Neural progenitor cell (in vitro differentiated cells): ENCODE measurements around the gene PKD1. TPM values are rescaled to one million over a fixed set of nuclear protein-coding genes. Genes with fewer than 3 reads are reported as not detected.

Experiments
- DNase-seq: peaks from one replicate; pipeline ENCODE4 v3.0.0-alpha.2; 2016; ENCODE audit warnings: low spot score
- H2AFZ ChIP-seq: fragments of 200-600 bp; sonication (generic); replicated peaks from 2 replicates; pipeline ENCODE4 v1.6.1; 2016; ENCODE audit warnings: antibody characterized with exemption
- H3F3A ChIP-seq: fragments of 200-600 bp; sonication (generic); 2 replicates; pipeline ENCODE4 v1.6.1; 2016; ENCODE audit warnings: antibody characterized with exemption, low read depth
- H3K27ac ChIP-seq: fragments of 200-600 bp; sonication (generic); 2 replicates; pipeline ENCODE4 v1.5.1; 2016; ENCODE audit warnings: mild to moderate bottlenecking
- H3K27me3 ChIP-seq: fragments of 200-600 bp; sonication (generic); 2 replicates; pipeline ENCODE4 v1.6.1; 2016; ENCODE audit warnings: mild to moderate bottlenecking, moderate library complexity
- H3K36me3 ChIP-seq: fragments of 200-600 bp; sonication (generic); 2 replicates; pipeline ENCODE4 v1.5.1; 2016
- H3K4me1 ChIP-seq: fragments of 200-600 bp; sonication (generic); 2 replicates; pipeline ENCODE4 v1.6.1; 2016; ENCODE audit warnings: mixed run types
- H3K4me2 ChIP-seq: fragments of 200-600 bp; sonication (generic); 2 replicates; pipeline ENCODE4 v1.6.1; 2016
- H3K4me3 ChIP-seq: fragments of 200-600 bp; sonication (generic); 2 replicates; pipeline ENCODE4 v1.5.1; 2016
- H3K79me2 ChIP-seq: fragments of 200-600 bp; sonication (generic); 2 replicates; pipeline ENCODE4 v1.6.1; 2016; ENCODE audit warnings: low read depth
- H3K9ac ChIP-seq: fragments of 200-600 bp; sonication (generic); 2 replicates; pipeline ENCODE4 v1.6.1; 2016
- H3K9me3 ChIP-seq: fragments of 200-600 bp; sonication (generic); 2 replicates; pipeline ENCODE4 v1.5.1; 2016; ENCODE audit warnings: low read depth
- H4K20me1 ChIP-seq: fragments of 200-600 bp; sonication (generic); 2 replicates; pipeline ENCODE4 v1.6.1; 2016; ENCODE audit warnings: low read depth
- H3K27ac Mint-ChIP-seq: 3 replicates; pipeline ENCODE4 v1.8.0; 2021; ENCODE audit warnings: mixed read lengths
- H3K27me3 Mint-ChIP-seq: 2 replicates; pipeline ENCODE4 v1.8.0; 2022; ENCODE audit warnings: low read depth, mild to moderate bottlenecking, inconsistent platforms, moderate library complexity, mixed read lengths; ENCODE audit not compliant: insufficient read depth
- H3K36me3 Mint-ChIP-seq: 3 replicates; pipeline ENCODE4 v1.8.0; 2021; ENCODE audit warnings: mixed read lengths
- H3K4me1 Mint-ChIP-seq: 3 replicates; pipeline ENCODE4 v1.8.0; 2021; ENCODE audit warnings: mixed read lengths
- H3K4me3 Mint-ChIP-seq: 3 replicates; pipeline ENCODE4 v1.8.0; 2021; ENCODE audit warnings: mild to moderate bottlenecking, moderate library complexity, mixed read lengths
- H3K9me3 Mint-ChIP-seq: 3 replicates; pipeline ENCODE4 v1.8.0; 2020; ENCODE audit warnings: mixed read lengths
- EZH2 ChIP-seq: fragments of 200-600 bp; sonication (generic); IDR thresholded peaks from 2 replicates; pipeline ENCODE4 v1.6.1; 2017; ENCODE audit warnings: antibody characterized with exemption, mild to moderate bottlenecking, moderate library complexity
- EZH2phosphoT487 ChIP-seq: fragments of 200-600 bp; sonication (generic); IDR thresholded peaks from 2 replicates; pipeline ENCODE4 v1.6.1; 2017; ENCODE audit warnings: antibody characterized with exemption
- total RNA-seq: library from RNA; depleted of rRNA; stranded (reverse); fragments of >200 nt; gene quantifications from 2 replicates; pipeline ENCODE4 v1.2.3, GENCODE V29; 2015; ENCODE audit warnings: low replicate concordance
- TF ChIP-seq, protein P1 (sequence below): fragments of 200-600 bp; sonication (generic); IDR thresholded peaks from 2 replicates; pipeline ENCODE4 v1.5.1; 2017; ENCODE audit warnings: antibody characterized with exemption, mild to moderate bottlenecking

Gene PKD1
- total RNA-seq, 1 donor from 2014 or later, result 16.9 TPM

DNA sequence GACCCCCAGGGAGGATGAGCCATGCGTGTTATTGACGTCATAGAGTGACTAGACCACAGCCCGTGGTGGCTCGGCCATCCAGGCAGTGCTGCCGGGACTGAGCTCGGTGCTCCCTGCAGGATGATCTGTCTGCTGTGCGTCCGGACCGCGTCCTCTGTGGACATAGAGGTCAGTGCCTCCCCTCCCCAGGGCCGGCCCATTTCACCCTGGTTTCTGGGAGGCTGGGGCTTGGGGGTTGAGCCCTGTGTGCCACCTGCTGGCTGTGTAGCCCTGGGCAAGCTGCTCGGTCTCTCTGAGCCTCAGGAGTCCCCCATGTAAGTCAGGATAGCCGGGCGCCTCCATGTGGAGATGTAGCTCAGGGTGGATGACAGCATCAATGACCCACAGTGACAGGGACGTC is 79.6 kb downstream of the PKD1 start:
- peaks cover 2% of the 10 kb centered on the region for H3K27me3 Mint-ChIP-seq
- Histone ChIP-seq H3K79me2 (no peaks in the 10 kb centered on the region), H3K36me3 (no peaks in the 10 kb centered on the region), H3K4me1 (peaks cover 7% of the 10 kb centered on the region), H3K27me3 (no peaks in the 10 kb centered on the region), H3K4me2 (no peak overlapping the region), H3K4me3 (no peak overlapping the region), H3F3A (peaks cover 11% of the 10 kb centered on the region), H3K27ac (no peak overlapping the region), H4K20me1 (no peaks in the 10 kb centered on the region), H2AFZ (no peak overlapping the region), H3K9ac (no peak overlapping the region), H3K9me3 (no peaks in the 10 kb centered on the region)
- no peak overlapping the region for H3K4me3 Mint-ChIP-seq
- H3K36me3 Mint-ChIP-seq, result peaks cover 2% of the 10 kb centered on the region
- DNase-seq, result no peak
- TF ChIP-seq EZH2 (no peak), EZH2phosphoT487 (no peak)
- TF ChIP-seq, protein P1, sequence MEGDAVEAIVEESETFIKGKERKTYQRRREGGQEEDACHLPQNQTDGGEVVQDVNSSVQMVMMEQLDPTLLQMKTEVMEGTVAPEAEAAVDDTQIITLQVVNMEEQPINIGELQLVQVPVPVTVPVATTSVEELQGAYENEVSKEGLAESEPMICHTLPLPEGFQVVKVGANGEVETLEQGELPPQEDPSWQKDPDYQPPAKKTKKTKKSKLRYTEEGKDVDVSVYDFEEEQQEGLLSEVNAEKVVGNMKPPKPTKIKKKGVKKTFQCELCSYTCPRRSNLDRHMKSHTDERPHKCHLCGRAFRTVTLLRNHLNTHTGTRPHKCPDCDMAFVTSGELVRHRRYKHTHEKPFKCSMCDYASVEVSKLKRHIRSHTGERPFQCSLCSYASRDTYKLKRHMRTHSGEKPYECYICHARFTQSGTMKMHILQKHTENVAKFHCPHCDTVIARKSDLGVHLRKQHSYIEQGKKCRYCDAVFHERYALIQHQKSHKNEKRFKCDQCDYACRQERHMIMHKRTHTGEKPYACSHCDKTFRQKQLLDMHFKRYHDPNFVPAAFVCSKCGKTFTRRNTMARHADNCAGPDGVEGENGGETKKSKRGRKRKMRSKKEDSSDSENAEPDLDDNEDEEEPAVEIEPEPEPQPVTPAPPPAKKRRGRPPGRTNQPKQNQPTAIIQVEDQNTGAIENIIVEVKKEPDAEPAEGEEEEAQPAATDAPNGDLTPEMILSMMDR, result no peak
- H3K27ac Mint-ChIP-seq, result no peak overlapping the region
- H3K4me1 Mint-ChIP-seq, result peaks cover 11% of the 10 kb centered on the region
- no peaks in the 10 kb centered on the region for H3K9me3 Mint-ChIP-seq

DNA sequence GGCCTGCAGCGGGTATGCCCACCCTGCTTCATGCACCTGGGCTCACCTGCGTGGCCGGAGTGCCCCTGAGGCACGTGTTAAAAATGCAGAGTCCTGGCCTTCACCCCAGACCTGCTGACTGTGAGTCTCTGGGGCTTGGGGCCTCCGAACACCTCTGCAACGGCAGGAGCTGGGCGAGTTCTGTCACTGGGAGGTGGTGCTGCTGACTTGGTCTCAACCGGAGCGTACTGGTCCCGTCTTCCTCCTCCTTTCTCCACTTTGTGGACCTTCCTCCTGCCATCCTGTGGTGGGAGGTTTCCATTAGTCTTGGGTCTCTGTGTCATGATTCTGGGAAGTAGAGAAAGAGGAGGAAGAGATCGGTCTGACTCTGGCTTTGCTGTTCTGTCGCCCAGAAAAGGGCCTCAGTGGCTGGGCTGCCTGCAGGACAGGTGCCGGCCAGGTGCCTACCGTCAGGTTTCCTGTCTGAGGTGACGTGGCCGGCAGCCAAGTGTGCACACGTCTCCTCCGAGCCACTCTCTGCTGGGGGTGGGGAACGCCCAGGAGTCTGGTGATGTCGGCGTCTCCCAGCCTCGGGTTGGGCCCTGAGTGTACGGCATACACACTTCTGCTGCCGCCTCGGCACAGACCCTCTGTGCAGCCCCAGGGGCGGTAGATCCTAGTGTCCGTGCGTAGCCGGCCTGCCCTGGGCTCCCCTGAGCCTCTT is 81.0 kb downstream of the PKD1 start:
- H4K20me1 ChIP-seq, result no peaks in the 10 kb centered on the region
- DNase-seq, result no peak
- no peak overlapping the region for H3K27ac ChIP-seq
- Mint-ChIP-seq H3K27me3 (no peaks in the 10 kb centered on the region), H3K4me1 (peaks cover 11% of the 10 kb centered on the region), H3K4me3 (no peak overlapping the region), H3K36me3 (peaks cover 4% of the 10 kb centered on the region), H3K27ac (no peak overlapping the region), H3K9me3 (no peaks in the 10 kb centered on the region)
- H3K79me2 ChIP-seq, result no peaks in the 10 kb centered on the region
- H3K27me3 ChIP-seq, result no peaks in the 10 kb centered on the region
- TF ChIP-seq EZH2, result no peak
- no peak for TF ChIP-seq EZH2phosphoT487
- TF ChIP-seq, protein P1, result no peak
- no peak overlapping the region for H3K9ac ChIP-seq
- H3K4me2 ChIP-seq, result no peak overlapping the region
- peaks cover 7% of the 10 kb centered on the region for H3K4me1 ChIP-seq
- H3F3A ChIP-seq, result peaks cover 11% of the 10 kb centered on the region
- no peak overlapping the region for H2AFZ ChIP-seq
- H3K9me3 ChIP-seq, result no peaks in the 10 kb centered on the region
- no peaks in the 10 kb centered on the region for H3K36me3 ChIP-seq
- no peak overlapping the region for H3K4me3 ChIP-seq

DNA sequence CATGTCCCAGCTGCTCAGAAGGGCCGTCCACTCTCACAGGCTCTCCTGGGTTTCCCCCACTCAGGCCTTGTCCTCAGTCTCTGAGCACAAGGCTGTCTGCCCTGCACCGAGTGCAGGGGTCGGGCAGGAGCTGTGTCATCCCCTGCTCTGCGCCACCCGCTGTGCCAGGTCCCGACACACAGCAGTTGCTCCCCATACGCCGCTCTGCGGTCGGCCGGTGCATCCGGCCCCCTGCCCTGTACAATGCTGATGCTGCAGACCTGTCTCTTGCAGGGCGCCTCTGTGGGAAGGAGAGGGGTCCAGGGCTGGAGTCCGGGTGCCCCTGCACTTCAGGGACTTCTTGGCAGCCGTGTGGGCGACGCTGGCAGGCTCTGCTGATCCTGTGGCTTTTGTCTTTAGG is 81.8 kb downstream of the PKD1 start:
- Histone ChIP-seq H2AFZ (no peak overlapping the region), H3F3A (peaks cover 11% of the 10 kb centered on the region), H3K4me2 (no peak overlapping the region), H4K20me1 (no peaks in the 10 kb centered on the region), H3K4me3 (no peak overlapping the region), H3K36me3 (no peaks in the 10 kb centered on the region), H3K9me3 (no peaks in the 10 kb centered on the region), H3K27me3 (no peaks in the 10 kb centered on the region), H3K9ac (no peak overlapping the region), H3K79me2 (peaks cover 4% of the 10 kb centered on the region), H3K27ac (no peak overlapping the region), H3K4me1 (peaks cover 9% of the 10 kb centered on the region)
- H3K4me3 Mint-ChIP-seq, result no peak overlapping the region
- H3K27ac Mint-ChIP-seq, result no peak overlapping the region
- peaks cover 4% of the 10 kb centered on the region for H3K36me3 Mint-ChIP-seq
- no peaks in the 10 kb centered on the region for H3K9me3 Mint-ChIP-seq
- no peak for TF ChIP-seq EZH2phosphoT487
- TF ChIP-seq, protein P1, result no peak
- no peak for TF ChIP-seq EZH2
- DNase-seq, result no peak
- no peaks in the 10 kb centered on the region for H3K27me3 Mint-ChIP-seq
- peaks cover 14% of the 10 kb centered on the region for H3K4me1 Mint-ChIP-seq
